Type B pancreatic cell (in vitro differentiated cells): ENCODE data around the gene ADH1A. TPM values are rescaled to one million over a fixed set of nuclear protein-coding genes. Genes with fewer than 3 reads are reported as not detected.

ENCODE experiments used
- DNase-seq: peaks from one replicate; pipeline ENCODE4 v3.0.0; 2021; ENCODE audit warnings: mixed read lengths; ENCODE audit not compliant: unreplicated experiment; ENCODE audit errors: extremely low spot score
- H3K27ac Mint-ChIP-seq: 2 replicates; pipeline ENCODE4 v1.8.0; 2021; ENCODE audit warnings: mild to moderate bottlenecking, mixed read lengths
- H3K27me3 Mint-ChIP-seq: 2 replicates; pipeline ENCODE4 v1.8.0; 2021; ENCODE audit warnings: mixed read lengths
- H3K36me3 Mint-ChIP-seq: 2 replicates; pipeline ENCODE4 v1.8.0; 2021; ENCODE audit warnings: mixed read lengths
- H3K4me1 Mint-ChIP-seq: one replicate; pipeline ENCODE4 v1.8.0; 2021; ENCODE audit warnings: mixed read lengths; ENCODE audit not compliant: unreplicated experiment
- H3K4me3 Mint-ChIP-seq: 2 replicates; pipeline ENCODE4 v1.8.0; 2021; ENCODE audit warnings: mild to moderate bottlenecking, mixed read lengths
- H3K9me3 Mint-ChIP-seq: 2 replicates; pipeline ENCODE4 v1.8.0; 2021; ENCODE audit warnings: mixed read lengths
- total RNA-seq: library from RNA; stranded (reverse); gene quantifications from 2 replicates; pipeline ENCODE4 v1.2.1, GENCODE V29; 2021; ENCODE audit warnings: low replicate concordance
- TF ChIP-seq, protein P1 (sequence below): fragments of 200-600 bp; sonication (generic); conservative IDR thresholded peaks from 2 replicates; pipeline ENCODE4 v1.5.0; 2021; ENCODE audit warnings: antibody characterized with exemption, mild to moderate bottlenecking

Gene ADH1A
- total RNA-seq, 1 donor from 2014 or later, result 6.4 TPM

GRCh38 chr4:99301376-99302164 lies 10.8 kb upstream of the ADH1A start:
- Mint-ChIP-seq H3K4me1 (no peaks in the 10 kb centered on the region), H3K27ac (no peak overlapping the region), H3K9me3 (peaks cover 4% of the 10 kb centered on the region), H3K36me3 (peaks cover 6% of the 10 kb centered on the region), H3K27me3 (no peaks in the 10 kb centered on the region), H3K4me3 (no peak overlapping the region)
- DNase-seq, result no peak
- TF ChIP-seq, protein P1, sequence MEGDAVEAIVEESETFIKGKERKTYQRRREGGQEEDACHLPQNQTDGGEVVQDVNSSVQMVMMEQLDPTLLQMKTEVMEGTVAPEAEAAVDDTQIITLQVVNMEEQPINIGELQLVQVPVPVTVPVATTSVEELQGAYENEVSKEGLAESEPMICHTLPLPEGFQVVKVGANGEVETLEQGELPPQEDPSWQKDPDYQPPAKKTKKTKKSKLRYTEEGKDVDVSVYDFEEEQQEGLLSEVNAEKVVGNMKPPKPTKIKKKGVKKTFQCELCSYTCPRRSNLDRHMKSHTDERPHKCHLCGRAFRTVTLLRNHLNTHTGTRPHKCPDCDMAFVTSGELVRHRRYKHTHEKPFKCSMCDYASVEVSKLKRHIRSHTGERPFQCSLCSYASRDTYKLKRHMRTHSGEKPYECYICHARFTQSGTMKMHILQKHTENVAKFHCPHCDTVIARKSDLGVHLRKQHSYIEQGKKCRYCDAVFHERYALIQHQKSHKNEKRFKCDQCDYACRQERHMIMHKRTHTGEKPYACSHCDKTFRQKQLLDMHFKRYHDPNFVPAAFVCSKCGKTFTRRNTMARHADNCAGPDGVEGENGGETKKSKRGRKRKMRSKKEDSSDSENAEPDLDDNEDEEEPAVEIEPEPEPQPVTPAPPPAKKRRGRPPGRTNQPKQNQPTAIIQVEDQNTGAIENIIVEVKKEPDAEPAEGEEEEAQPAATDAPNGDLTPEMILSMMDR, result no peak

GRCh38 chr4:99300934-99301333 lies 10.1 kb upstream of the ADH1A start:
- H3K27ac Mint-ChIP-seq, result no peak overlapping the region
- H3K4me1 Mint-ChIP-seq, result no peaks in the 10 kb centered on the region
- H3K36me3 Mint-ChIP-seq, result peaks cover 6% of the 10 kb centered on the region
- H3K4me3 Mint-ChIP-seq, result no peak overlapping the region
- no peak for DNase-seq
- H3K9me3 Mint-ChIP-seq, result peaks cover 4% of the 10 kb centered on the region
- TF ChIP-seq, protein P1, result no peak
- H3K27me3 Mint-ChIP-seq, result no peaks in the 10 kb centered on the region

- no peak overlapping the region for H3K27ac Mint-ChIP-seq
- peaks cover 13% of the 10 kb centered on the region for H3K9me3 Mint-ChIP-seq
- no peaks in the 10 kb centered on the region for H3K4me1 Mint-ChIP-seq
- no peaks in the 10 kb centered on the region for H3K27me3 Mint-ChIP-seq
- TF ChIP-seq, protein P1, result no peak
- no peaks in the 10 kb centered on the region for H3K36me3 Mint-ChIP-seq
- H3K4me3 Mint-ChIP-seq, result no peak overlapping the region
- no peak for DNase-seq
Measured at GRCh38 chr4:99293357-99293756, 2.6 kb upstream of the ADH1A start.

DNA sequence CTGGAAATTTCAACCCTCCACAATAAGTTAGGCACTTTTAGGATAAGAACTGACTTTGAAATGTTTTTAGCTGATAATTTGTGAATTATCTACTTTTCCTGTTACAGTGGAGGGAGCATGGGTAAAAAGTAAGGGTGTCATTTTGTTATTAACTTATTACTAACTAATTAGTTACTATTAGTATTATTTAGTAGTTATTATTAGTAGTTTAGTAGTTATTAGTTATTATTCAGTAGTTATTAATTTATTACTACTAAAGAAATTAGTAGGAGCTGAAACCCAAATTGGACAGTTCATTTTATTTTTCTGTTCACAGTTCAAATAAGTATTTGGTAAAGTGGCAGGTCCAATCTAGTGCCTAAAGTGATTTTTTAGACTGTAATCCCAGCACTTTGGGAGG lies 5.4 kb downstream of the ADH1A start:
- Mint-ChIP-seq H3K9me3 (no peaks in the 10 kb centered on the region), H3K36me3 (no peaks in the 10 kb centered on the region), H3K27ac (no peak overlapping the region), H3K27me3 (no peaks in the 10 kb centered on the region), H3K4me1 (no peaks in the 10 kb centered on the region), H3K4me3 (no peak overlapping the region)
- TF ChIP-seq, protein P1, result no peak
- no peak for DNase-seq

DNA sequence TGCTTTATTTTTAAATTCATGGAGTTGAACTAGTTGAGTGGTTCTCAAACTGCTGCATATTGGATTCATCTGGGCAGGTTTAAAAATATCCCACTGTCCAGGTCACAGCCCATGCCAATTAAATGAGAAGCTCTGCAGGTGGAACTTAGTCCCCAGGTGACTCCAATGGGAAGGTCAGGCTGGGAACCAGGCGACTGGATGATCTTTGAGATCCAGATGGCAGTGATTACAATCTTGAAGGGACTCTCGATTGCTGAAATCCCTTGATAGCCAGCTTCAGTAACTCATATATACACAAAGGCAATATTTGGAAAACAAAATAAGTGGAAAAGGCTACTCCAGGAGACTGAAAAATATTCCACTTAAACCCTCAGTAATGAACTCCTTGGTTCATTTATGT lies 8.1 kb downstream of the ADH1A start:
- no peaks in the 10 kb centered on the region for H3K36me3 Mint-ChIP-seq
- no peak overlapping the region for H3K27ac Mint-ChIP-seq
- TF ChIP-seq, protein P1, result no peak

More for the DNA sequence above, 8.1 kb downstream of the ADH1A start:
- Mint-ChIP-seq H3K27me3 (no peaks in the 10 kb centered on the region), H3K4me3 (no peak overlapping the region), H3K4me1 (no peaks in the 10 kb centered on the region), H3K9me3 (no peaks in the 10 kb centered on the region)
- DNase-seq, result no peak
